GM19395 (cell line): Measurements from ENCODE around the gene AMBP.
"Not testable (repeated sequence)": the region's sequence is repeated elsewhere in the genome, so short reads cannot be mapped to it uniquely, and the experiment has no call there.

Experiments
- ATAC-seq: cut with Tn5 transposase; IDR thresholded peaks from one replicate; pipeline ENCODE4 v1.9.1; 2021; ENCODE audit warnings: mild to moderate bottlenecking, moderate library complexity; ENCODE audit not compliant: unreplicated experiment

The AMBP gene

GRCh38 chr9:114053246-114054005 lies 24.7 kb downstream of the AMBP start:
- ATAC-seq: no peak

- no peak for ATAC-seq
These were observed 26.4 kb downstream of the AMBP start for GRCh38 chr9:114051706-114052105.

- ATAC-seq: no peak
These were observed 26.8 kb downstream of the AMBP start for GRCh38 chr9:114051281-114051680.

GRCh38 chr9:114050646-114051045 lies 27.5 kb downstream of the AMBP start:
- no peak for ATAC-seq

- ATAC-seq: no peak
These were observed 27.9 kb downstream of the AMBP start for GRCh38 chr9:114050226-114050568.

GRCh38 chr9:114049441-114050225 lies 28.5 kb downstream of the AMBP start:
- no peak for ATAC-seq

GRCh38 chr9:114048533-114049415 lies 29.3 kb downstream of the AMBP start:
- no peak for ATAC-seq

GRCh38 chr9:114047717-114048116 lies 30.4 kb downstream of the AMBP start:
- ATAC-seq: no peak

- ATAC-seq: no peak
These were observed 31.2 kb downstream of the AMBP start for GRCh38 chr9:114046875-114047274.

- no peak for ATAC-seq
These were observed 31.8 kb downstream of the AMBP start for GRCh38 chr9:114046237-114046755.

- ATAC-seq: not testable (repeated sequence)
These were observed 34.4 kb downstream of the AMBP start for GRCh38 chr9:114043660-114044059.

GRCh38 chr9:114039484-114039883 lies 38.6 kb downstream of the AMBP start:
- no peak for ATAC-seq

- no peak for ATAC-seq
These were observed 39.3 kb downstream of the AMBP start for GRCh38 chr9:114038724-114039313.

GRCh38 chr9:114037961-114038723 lies 40.0 kb downstream of the AMBP start:
- ATAC-seq: no peak

- ATAC-seq: no peak
These were observed 40.9 kb downstream of the AMBP start for GRCh38 chr9:114037249-114037648.

GRCh38 chr9:114035845-114036801 lies 42.0 kb downstream of the AMBP start:
- no peak for ATAC-seq

- ATAC-seq: no peak
These were observed 42.8 kb downstream of the AMBP start for GRCh38 chr9:114035221-114035844.

GRCh38 chr9:114034661-114035062 lies 43.4 kb downstream of the AMBP start:
- no peak for ATAC-seq
